B cell (primary cell): ENCODE results near the gene MRPL33. TPM values are rescaled to one million over a fixed set of nuclear protein-coding genes. Genes with fewer than 3 reads are reported as not detected.

Experiments used
- ATAC-seq: fragments of 200-7000 bp; cut with Tn5 transposase; one replicate; pipeline ENCODE4 v1.10.0; 2021; ENCODE audit warnings: low read depth, mild to moderate bottlenecking, moderate number of reproducible peaks, moderate library complexity
- CTCF ChIA-PET: fragments of 350-600 bp; sonication (Branson Sonifier 250); formaldehyde crosslinking; loops from one replicate; lab custom pipeline; 2021; ENCODE audit warnings: antibody characterized with exemption, inconsistent platforms; lab: Charles Lee
- POLR2A ChIA-PET: fragments of 350-600 bp; sonication (Branson Sonifier 250); formaldehyde crosslinking; loops from one replicate; lab custom pipeline; 2021; ENCODE audit warnings: antibody characterized with exemption; lab: Charles Lee
- DNase-seq: peaks from one replicate; pipeline ENCODE4 v3.0.0; 2013
- H2AFZ ChIP-seq: 2 replicates; pipeline ENCODE4 v1.6.1; 2012; ENCODE audit warnings: mild to moderate bottlenecking, low read depth, low read length; ENCODE audit not compliant: insufficient read depth, poor library complexity, severe bottlenecking
- H3K27ac ChIP-seq, 2 donors: 1 replicate in 1 of 2; 2 replicates in 1 of 2; pipeline ENCODE4 v1.5.1; 2012 to 2013; ENCODE audit warnings: low read length in 2 of 2, mild to moderate bottlenecking in 2 of 2, moderate library complexity in 1 of 2
- H3K27me3 ChIP-seq, 4 experiments: fragments of 200-600 bp in 1 of 4; sonication (generic) in 1 of 4; replicated peaks in 1 of 4; 1 replicate in 2 of 4; 2 replicates in 2 of 4; pipeline versions ENCODE4 v1.6.1 to v1.7.0; 2013 to 2016; ENCODE audit warnings: low read length in 3 of 4, mild to moderate bottlenecking in 2 of 4, mixed read lengths in 1 of 4, moderate library complexity in 1 of 4; ENCODE audit not compliant: insufficient read depth in 4 of 4, control insufficient read depth in 3 of 4; ENCODE audit errors: control extremely low read depth in 1 of 4
- H3K36me3 ChIP-seq, 2 experiments: replicated peaks in 1 of 2; 1 replicate in 1 of 2; 2 replicates in 1 of 2; pipeline versions ENCODE4 v1.6.1 to v1.7.1; 2013; ENCODE audit warnings: low read length in 1 of 2; ENCODE audit not compliant: insufficient read depth in 2 of 2, control insufficient read depth in 1 of 2; ENCODE audit errors: control extremely low read depth in 1 of 2, extremely low read depth in 1 of 2
- H3K4me1 ChIP-seq, 2 donors: fragments of 200-600 bp in 1 of 2; sonication (generic) in 1 of 2; 1 replicate in 1 of 2; 2 replicates in 1 of 2; pipeline versions ENCODE4 v1.5.1 to v1.6.1; 2013 to 2017; ENCODE audit warnings: low read length in 2 of 2; ENCODE audit not compliant: control insufficient read depth in 2 of 2, insufficient read depth in 2 of 2
- H3K4me2 ChIP-seq: replicated peaks from 2 replicates; pipeline ENCODE3; 2012; ENCODE audit warnings: mild to moderate bottlenecking, low read depth, low read length; ENCODE audit not compliant: poor library complexity, severe bottlenecking
- H3K4me3 ChIP-seq, 5 experiments: fragments of 200-600 bp in 1 of 5; sonication (generic) in 1 of 5; 1 replicate in 3 of 5; 2 replicates in 2 of 5; pipeline versions ENCODE4 v1.5.1 to v1.7.0; 2011 to 2016; ENCODE audit warnings: low read length in 4 of 5, mild to moderate bottlenecking in 4 of 5, low read depth in 2 of 5, control low read depth in 1 of 5, moderate library complexity in 1 of 5; ENCODE audit not compliant: insufficient read depth in 1 of 5; ENCODE audit errors: control extremely low read depth in 1 of 5, extremely low read depth in 1 of 5
- H3K79me2 ChIP-seq: fragments of 200-600 bp; sonication (generic); one replicate; pipeline ENCODE4 v1.6.0; 2016; ENCODE audit warnings: low read length; ENCODE audit not compliant: control insufficient read depth, insufficient read depth
- H3K9ac ChIP-seq: fragments of 200-600 bp; sonication (generic); 2 replicates; pipeline ENCODE4 v1.6.1; 2017; ENCODE audit warnings: mild to moderate bottlenecking, low read length, moderate library complexity
- H3K9me3 ChIP-seq, 3 donors: one replicate each; pipeline versions ENCODE4 v1.6.1 to v1.7.1; 2013; ENCODE audit warnings: low read length in 2 of 3; ENCODE audit not compliant: control insufficient read depth in 2 of 3, insufficient read depth in 1 of 3; ENCODE audit errors: control extremely low read depth in 1 of 3
- H4K20me1 ChIP-seq: 2 replicates; pipeline ENCODE4 v1.6.0; 2012; ENCODE audit warnings: mild to moderate bottlenecking, low read length; ENCODE audit not compliant: insufficient read depth, control insufficient read depth, poor library complexity, severe bottlenecking
- H3K27ac Mint-ChIP-seq: one replicate; pipeline ENCODE4 v1.8.0; 2021; ENCODE audit warnings: mixed read lengths
- H3K27me3 Mint-ChIP-seq: one replicate; pipeline ENCODE4 v1.8.0; 2021; ENCODE audit warnings: mixed read lengths
- H3K4me1 Mint-ChIP-seq: one replicate; pipeline ENCODE4 v1.8.0; 2021; ENCODE audit warnings: mixed read lengths
- H3K4me3 Mint-ChIP-seq: one replicate; pipeline ENCODE4 v1.8.0; 2021; ENCODE audit warnings: mixed read lengths
- H3K9me3 Mint-ChIP-seq: one replicate; pipeline ENCODE4 v1.8.0; 2022; ENCODE audit warnings: mixed read lengths; ENCODE audit not compliant: insufficient read depth
- CTCF ChIP-seq: fragments of 200-600 bp; IDR thresholded peaks from one replicate; pipeline ENCODE4 v1.8.0; 2022; ENCODE audit warnings: antibody characterized with exemption, mild to moderate bottlenecking
- EZH2 ChIP-seq: IDR thresholded peaks from 2 replicates; pipeline ENCODE4 v1.6.1; 2012; ENCODE audit warnings: borderline replicate concordance, low read depth, mild to moderate bottlenecking, moderate library complexity, low read length; ENCODE audit not compliant: insufficient read depth, poor library complexity, severe bottlenecking
- WGBS: methylation state at CpG from one replicate; pipeline ENCODE4 v1.1.5; 2013; ENCODE audit warnings: missing lambda C conversion rate; ENCODE audit not compliant: insufficient coverage; 5-methylcytosine and 5-hydroxymethylcytosine counted together
- intact Hi-C: fragments of 100-400 bp; cut with micrococcal nuclease; formaldehyde crosslinking; loops from one replicate; pipeline ENCODE4 v1.10.0; 2022
- polyA plus RNA-seq: library from polyadenylated mRNA; depleted of rRNA; stranded (reverse); fragments of >200 nt; gene quantifications from 2 replicates; pipeline ENCODE4 v1.2.3, GENCODE V29; 2012
- total RNA-seq, 2 donors: library from RNA; stranded (reverse); fragments of 120-200 nt in 1 of 2; gene quantifications; 1 replicate in 1 of 2; 2 replicates in 1 of 2; pipeline versions ENCODE4 v1.2.3 to v1.2.4, GENCODE V29; 2013 to 2022

MRPL33 gene
- total and polyA plus RNA-seq, 2 donors (not counting 1 experiment from before 2014, with no cell fraction given) = 14.4 to 26.5 TPM

GRCh38 chr2:27802547-27802946 lies 31.0 kb downstream of the MRPL33 start:
- no peak for DNase-seq
- TF ChIP-seq EZH2 = no peak
- TF ChIP-seq CTCF = no peak
- Mint-ChIP-seq H3K4me3 (no peak overlapping the region), H3K4me1 (no peaks in the 10 kb centered on the region), H3K9me3 (no peaks in the 10 kb centered on the region), H3K27me3 (no peaks in the 10 kb centered on the region), H3K27ac (no peak overlapping the region)
- Histone ChIP-seq H3K79me2 (no peaks in the 10 kb centered on the region), H3K9me3 (no peaks in the 10 kb centered on the region), H3K4me3 (no peak overlapping the region), H4K20me1 (no peaks in the 10 kb centered on the region), H3K36me3 (no peaks in the 10 kb centered on the region), H3K27me3 (no peaks in the 10 kb centered on the region), H2AFZ (no peak overlapping the region), H3K27ac (no peak overlapping the region), H3K9ac (no peak overlapping the region), H3K4me2 (no peak overlapping the region), H3K4me1 (no peaks in the 10 kb centered on the region)
- no peak for ATAC-seq
- WGBS = 98% methylated on average over 4 of the region's 6 CpGs
- CTCF ChIA-PET = no interaction called here
- POLR2A ChIA-PET = no interaction called here
- intact Hi-C loops = no loop called here

GRCh38 chr2:27803046-27803445 lies 31.5 kb downstream of the MRPL33 start:
- Histone ChIP-seq H3K27ac (no peak overlapping the region), H2AFZ (no peak overlapping the region), H3K4me3 (no peak overlapping the region), H3K4me2 (no peak overlapping the region), H3K27me3 (no peaks in the 10 kb centered on the region), H3K79me2 (no peaks in the 10 kb centered on the region), H3K9me3 (no peaks in the 10 kb centered on the region), H4K20me1 (no peaks in the 10 kb centered on the region), H3K36me3 (no peaks in the 10 kb centered on the region), H3K9ac (no peak overlapping the region), H3K4me1 (no peaks in the 10 kb centered on the region)
- Mint-ChIP-seq H3K27me3 (no peaks in the 10 kb centered on the region), H3K4me3 (no peak overlapping the region), H3K27ac (no peak overlapping the region), H3K4me1 (no peaks in the 10 kb centered on the region), H3K9me3 (no peaks in the 10 kb centered on the region)
- no peak for DNase-seq
- TF ChIP-seq EZH2 = no peak
- no peak for TF ChIP-seq CTCF
- 100% methylated on average over 1 of the region's 2 CpGs for WGBS
- intact Hi-C loops = no loop called here
- ChIA-PET CTCF (no interaction called here), POLR2A (no interaction called here)
- ATAC-seq = no peak
